ENCODE results near the gene USF2.

DNA sequence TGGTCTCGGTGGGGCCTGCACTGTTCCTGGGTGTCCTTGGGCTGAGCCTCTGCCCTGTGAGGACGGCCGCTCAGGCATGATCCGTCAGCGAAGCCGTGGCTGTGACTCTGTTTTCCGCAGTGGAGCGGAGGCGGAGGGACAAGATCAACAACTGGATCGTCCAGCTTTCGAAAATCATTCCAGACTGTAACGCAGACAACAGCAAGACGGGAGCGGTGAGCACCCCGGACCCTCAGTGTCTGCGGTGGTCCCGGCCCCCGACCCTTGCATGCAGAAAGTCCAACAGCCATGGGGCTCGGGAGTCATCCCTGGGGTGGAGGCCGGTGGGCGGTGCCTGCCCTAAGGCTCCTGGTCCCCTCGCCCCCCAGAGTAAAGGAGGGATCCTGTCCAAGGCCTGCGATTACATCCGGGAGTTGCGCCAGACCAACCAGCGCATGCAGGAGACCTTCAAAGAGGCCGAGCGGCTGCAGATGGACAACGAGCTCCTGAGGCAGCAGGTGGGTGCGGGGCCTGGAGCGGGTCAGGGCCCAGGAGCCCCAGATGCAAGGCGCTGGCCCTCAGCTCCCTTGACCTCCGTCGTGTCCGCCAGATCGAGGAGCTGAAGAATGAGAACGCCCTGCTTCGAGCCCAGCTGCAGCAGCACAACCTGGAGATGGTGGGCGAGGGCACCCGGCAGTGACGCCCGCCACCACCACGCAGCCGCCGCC lies 10.0 kb downstream of the USF2 start:
- TF ChIP-seq, protein P1, sequence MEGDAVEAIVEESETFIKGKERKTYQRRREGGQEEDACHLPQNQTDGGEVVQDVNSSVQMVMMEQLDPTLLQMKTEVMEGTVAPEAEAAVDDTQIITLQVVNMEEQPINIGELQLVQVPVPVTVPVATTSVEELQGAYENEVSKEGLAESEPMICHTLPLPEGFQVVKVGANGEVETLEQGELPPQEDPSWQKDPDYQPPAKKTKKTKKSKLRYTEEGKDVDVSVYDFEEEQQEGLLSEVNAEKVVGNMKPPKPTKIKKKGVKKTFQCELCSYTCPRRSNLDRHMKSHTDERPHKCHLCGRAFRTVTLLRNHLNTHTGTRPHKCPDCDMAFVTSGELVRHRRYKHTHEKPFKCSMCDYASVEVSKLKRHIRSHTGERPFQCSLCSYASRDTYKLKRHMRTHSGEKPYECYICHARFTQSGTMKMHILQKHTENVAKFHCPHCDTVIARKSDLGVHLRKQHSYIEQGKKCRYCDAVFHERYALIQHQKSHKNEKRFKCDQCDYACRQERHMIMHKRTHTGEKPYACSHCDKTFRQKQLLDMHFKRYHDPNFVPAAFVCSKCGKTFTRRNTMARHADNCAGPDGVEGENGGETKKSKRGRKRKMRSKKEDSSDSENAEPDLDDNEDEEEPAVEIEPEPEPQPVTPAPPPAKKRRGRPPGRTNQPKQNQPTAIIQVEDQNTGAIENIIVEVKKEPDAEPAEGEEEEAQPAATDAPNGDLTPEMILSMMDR (conservative IDR thresholded peaks at IDR 0.05 in 1 of 2, IDR thresholded peaks at IDR 0.05 in 1 of 2; ENCODE audit: low read depth in 1 of 2, low read length in 2 of 2) = no peak
- TF ChIP-seq EZH2 (IDR thresholded peaks at IDR 0.05; ENCODE audit: low read length, missing control alignments) = no peak
